Activated naive CD4-positive, alpha-beta T cell treated with anti-CD3 and anti-CD28 coated beads, Interleukin-2, amount 50 U/mL, for 72 hours (primary cell): Measurements from ENCODE around the gene VPS39. TPM values are rescaled to one million over a fixed set of nuclear protein-coding genes. Genes with fewer than 3 reads are reported as not detected.
"Not testable (repeated sequence)": the region's sequence is repeated elsewhere in the genome, so short reads cannot be mapped to it uniquely, and the experiment has no call there.

Experiments used
- ATAC-seq, 2 donors: fragments of 150-1000 bp; cut with Tn5 transposase; 2 replicates each; pipeline ENCODE4 v1.10.0; 2021; ENCODE audit warnings: mild to moderate bottlenecking in 2 of 2, moderate library complexity in 2 of 2
- DNase-seq, 2 donors: peaks; one replicate each; pipeline ENCODE4 v3.0.0; 2021 to 2022; ENCODE audit warnings: low spot score in 2 of 2
- H3K27ac Mint-ChIP-seq, 2 donors: one replicate each; pipeline ENCODE4 v1.8.0; 2022; ENCODE audit warnings: mild to moderate bottlenecking in 2 of 2, mixed read lengths in 2 of 2
- H3K36me3 Mint-ChIP-seq, 2 donors: one replicate each; pipeline ENCODE4 v1.8.0; 2022; ENCODE audit warnings: mixed read lengths in 2 of 2
- H3K9me3 Mint-ChIP-seq, 2 donors: one replicate each; pipeline ENCODE4 v1.8.0; 2022; ENCODE audit warnings: mixed read lengths in 2 of 2
- total RNA-seq, 2 donors: library from RNA; stranded (reverse); gene quantifications; one replicate each; pipeline ENCODE4 v1.2.3, GENCODE V29; 2022

The VPS39 gene
- 10 to 100 TPM; 55.2 to 90.7 TPM for total RNA-seq

GRCh38 chr15:42207674-42208579, at the start of gene VPS39:
Gene VPS39 (minus strand): TSS chr15:42208304. CDS start chr15:42208153, 151 bp downstream.
- Mint-ChIP-seq H3K27ac (peak within 1 kb of the TSS; percentile 94 to 98), H3K9me3 (no peaks in the 10 kb centered on the region), H3K36me3 (peaks cover 22 to 33% of the 10 kb centered on the region in 2 donors)
- peak; percentile 78 to 84 for DNase-seq
- peak; percentile 94 to 97 for ATAC-seq

DNA sequence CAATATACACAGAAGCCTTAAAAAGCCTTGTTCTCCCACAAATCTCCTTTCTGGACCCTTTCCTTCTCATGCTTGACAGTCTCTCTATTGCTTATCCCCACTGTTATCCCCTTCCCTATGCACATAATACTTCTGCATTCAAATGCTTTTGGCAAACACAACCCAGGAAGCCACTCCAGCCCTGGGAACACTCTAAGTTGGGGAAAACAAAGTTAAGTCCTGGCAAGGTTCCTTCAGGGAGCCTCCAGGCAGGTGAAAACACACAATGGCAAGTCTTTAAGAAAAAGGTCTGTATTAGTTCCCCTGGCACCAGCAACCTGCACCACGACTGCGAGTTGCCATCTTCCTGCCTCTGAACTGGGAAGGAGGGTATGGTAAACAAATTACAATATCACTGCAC, 45.2 kb upstream of the VPS39 start:
- H3K9me3 Mint-ChIP-seq = peaks cover 15 to 29% of the 10 kb centered on the region in 2 donors
- DNase-seq (no peak), ATAC-seq (no peak)
- H3K27ac Mint-ChIP-seq = peak overlapping the region in 1 of 2 donors; percentile 18
- H3K36me3 Mint-ChIP-seq = peaks cover 35 to 65% of the 10 kb centered on the region in 2 donors

DNA sequence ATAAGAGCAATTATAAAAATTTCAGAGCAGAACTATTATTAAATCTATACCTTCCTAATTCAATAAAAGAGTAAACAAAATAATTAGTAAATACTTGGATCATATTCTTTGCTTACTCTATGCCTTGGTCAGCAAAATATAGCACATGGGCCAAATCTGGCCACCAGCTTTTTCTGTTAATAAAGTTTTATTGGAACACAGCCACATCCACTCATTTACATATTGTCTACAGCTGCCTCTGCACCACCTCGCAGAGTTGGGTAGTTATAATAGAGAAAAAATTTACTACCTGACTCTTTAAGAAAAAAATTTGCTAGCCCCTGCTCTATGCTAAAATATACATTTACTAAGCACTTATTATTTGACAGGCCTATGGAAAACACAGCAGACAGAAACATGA, 32.7 kb upstream of the VPS39 start:
- DNase-seq = no peak
- peaks cover 0 to 4% of the 10 kb centered on the region in 2 donors for H3K36me3 Mint-ChIP-seq
- peak overlapping the region in 1 of 2 donors; percentile 18 for H3K27ac Mint-ChIP-seq
- no peak for ATAC-seq
- no peaks in the 10 kb centered on the region for H3K9me3 Mint-ChIP-seq

- ATAC-seq (no peak), DNase-seq (no peak)
- H3K27ac Mint-ChIP-seq = no peak overlapping the region
- no peaks in the 10 kb centered on the region for H3K9me3 Mint-ChIP-seq
- H3K36me3 Mint-ChIP-seq = peaks cover 0 to 4% of the 10 kb centered on the region in 2 donors
Observed at GRCh38 chr15:42239528-42240182, 31.6 kb upstream of the VPS39 start.

GRCh38 chr15:42233107-42233506, 25.0 kb upstream of the VPS39 start:
- H3K36me3 Mint-ChIP-seq = peaks cover 0 to 4% of the 10 kb centered on the region in 2 donors
- DNase-seq = no peak
- H3K9me3 Mint-ChIP-seq = no peaks in the 10 kb centered on the region
- no peak overlapping the region for H3K27ac Mint-ChIP-seq
- no peak for ATAC-seq

GRCh38 chr15:42232606-42233005, 24.5 kb upstream of the VPS39 start:
- DNase-seq (no peak), ATAC-seq (no peak)
- Mint-ChIP-seq H3K36me3 (peaks cover 0 to 4% of the 10 kb centered on the region in 2 donors), H3K9me3 (no peaks in the 10 kb centered on the region), H3K27ac (no peak overlapping the region)

GRCh38 chr15:42231088-42231487, 23.0 kb upstream of the VPS39 start:
- H3K27ac Mint-ChIP-seq = no peak overlapping the region
- DNase-seq = no peak
- ATAC-seq = no peak
- no peaks in the 10 kb centered on the region for H3K36me3 Mint-ChIP-seq
- no peaks in the 10 kb centered on the region for H3K9me3 Mint-ChIP-seq

- H3K9me3 Mint-ChIP-seq, DNase-seq, H3K36me3 Mint-ChIP-seq, ATAC-seq: not testable (repeated sequence)
- H3K27ac Mint-ChIP-seq = peak overlapping the region; percentile 55 to 70
Observed at GRCh38 chr15:42228981-42229380, 20.9 kb upstream of the VPS39 start.

- Mint-ChIP-seq H3K27ac (no peak overlapping the region), H3K9me3 (no peaks in the 10 kb centered on the region), H3K36me3 (no peaks in the 10 kb centered on the region)
- DNase-seq (no peak), ATAC-seq (no peak)
Observed at GRCh38 chr15:42228036-42228435, 19.9 kb upstream of the VPS39 start.

DNA sequence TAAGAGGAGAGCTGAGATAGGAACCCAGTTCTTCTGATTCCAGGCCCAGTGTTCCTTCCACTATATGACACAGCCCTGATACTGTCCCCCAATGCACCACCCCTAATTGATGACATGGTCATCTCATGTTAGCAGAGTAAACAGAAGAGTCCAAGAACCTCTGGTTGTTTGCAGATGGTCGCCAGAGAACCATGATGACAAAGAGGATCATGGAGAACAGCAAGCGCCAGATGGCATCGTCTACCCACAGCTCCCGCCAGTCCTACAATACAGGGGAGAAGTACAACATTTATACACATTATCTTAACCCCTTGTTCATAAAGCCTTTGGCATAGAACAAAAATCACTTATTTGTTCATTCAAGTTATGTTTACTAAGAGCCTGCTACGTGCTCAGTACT, 18.5 kb upstream of the VPS39 start:
- Mint-ChIP-seq H3K27ac (no peak overlapping the region), H3K9me3 (no peaks in the 10 kb centered on the region), H3K36me3 (no peaks in the 10 kb centered on the region)
- ATAC-seq = no peak
- no peak for DNase-seq

- no peak overlapping the region for H3K27ac Mint-ChIP-seq
- H3K36me3 Mint-ChIP-seq = no peaks in the 10 kb centered on the region
- ATAC-seq (no peak), DNase-seq (no peak)
- no peaks in the 10 kb centered on the region for H3K9me3 Mint-ChIP-seq
Observed at GRCh38 chr15:42220216-42220615, 12.1 kb upstream of the VPS39 start.

GRCh38 chr15:42218953-42219592, 11.0 kb upstream of the VPS39 start:
- Mint-ChIP-seq H3K36me3 (peaks cover 0 to 6% of the 10 kb centered on the region in 2 donors), H3K9me3 (no peaks in the 10 kb centered on the region), H3K27ac (no peak overlapping the region)
- DNase-seq (no peak), ATAC-seq (no peak)

- no peak overlapping the region for H3K27ac Mint-ChIP-seq
- DNase-seq (no peak), ATAC-seq (no peak)
- H3K9me3 Mint-ChIP-seq = no peaks in the 10 kb centered on the region
- H3K36me3 Mint-ChIP-seq = peaks cover 0 to 7% of the 10 kb centered on the region in 2 donors
Observed at GRCh38 chr15:42217568-42217967, 9.5 kb upstream of the VPS39 start.

GRCh38 chr15:42215913-42216829, 8.1 kb upstream of the VPS39 start:
- ATAC-seq (peak; percentile 28 to 72), DNase-seq (no peak)
- Mint-ChIP-seq H3K27ac (peak overlapping the region; percentile 3 to 67), H3K36me3 (peaks cover 0 to 14% of the 10 kb centered on the region in 2 donors), H3K9me3 (no peaks in the 10 kb centered on the region)

- peak in 1 of 2 donors; percentile 70 for ATAC-seq
- no peaks in the 10 kb centered on the region for H3K9me3 Mint-ChIP-seq
- H3K36me3 Mint-ChIP-seq = peaks cover 0 to 17% of the 10 kb centered on the region in 2 donors
- H3K27ac Mint-ChIP-seq = peak overlapping the region in 1 of 2 donors; percentile 66
- DNase-seq = no peak
Observed at GRCh38 chr15:42214600-42214999, 6.5 kb upstream of the VPS39 start.

- ATAC-seq (no peak), DNase-seq (no peak)
- H3K27ac Mint-ChIP-seq = peak overlapping the region; percentile 17 to 84
- peaks cover 0 to 17% of the 10 kb centered on the region in 2 donors for H3K36me3 Mint-ChIP-seq
- H3K9me3 Mint-ChIP-seq = no peaks in the 10 kb centered on the region
Observed at GRCh38 chr15:42213511-42213910, 5.4 kb upstream of the VPS39 start.
